ENCODE measurements around the gene TMIE.

The TMIE gene

GRCh38 chr3:46708401-46709156 is 7.4 kb downstream of the TMIE start:
- DNase-seq (ENCODE audit: low read depth, low spot score) = no peak

GRCh38 chr3:46709157-46709654 is 8.0 kb downstream of the TMIE start:
- no peak for DNase-seq (ENCODE audit: low read depth, low spot score)

- DNase-seq (ENCODE audit: low read depth, low spot score) = no peak
These were observed 8.5 kb downstream of the TMIE start for GRCh38 chr3:46709721-46710120.

GRCh38 chr3:46710229-46710628 is 9.0 kb downstream of the TMIE start:
- no peak for DNase-seq (ENCODE audit: low read depth, low spot score)

GRCh38 chr3:46710671-46711295 is 9.6 kb downstream of the TMIE start:
- DNase-seq (ENCODE audit: low read depth, low spot score) = no peak

- no peak for DNase-seq (ENCODE audit: low read depth, low spot score)
These were observed 10.1 kb downstream of the TMIE start for GRCh38 chr3:46711305-46711704.

- no peak for DNase-seq (ENCODE audit: low read depth, low spot score)
These were observed 10.6 kb downstream of the TMIE start for GRCh38 chr3:46711760-46712159.

- no peak for DNase-seq (ENCODE audit: low read depth, low spot score)
These were observed 11.2 kb downstream of the TMIE start for GRCh38 chr3:46712191-46713049.

- no peak for DNase-seq (ENCODE audit: low read depth, low spot score)
These were observed 12.1 kb downstream of the TMIE start for GRCh38 chr3:46713050-46713897.

GRCh38 chr3:46713898-46714552 is 12.8 kb downstream of the TMIE start:
- no peak for DNase-seq (ENCODE audit: low read depth, low spot score)

- DNase-seq (ENCODE audit: low read depth, low spot score) = no peak
These were observed 13.7 kb downstream of the TMIE start for GRCh38 chr3:46714728-46715506.

- DNase-seq (ENCODE audit: low read depth, low spot score) = no peak
These were observed 14.4 kb downstream of the TMIE start for GRCh38 chr3:46715507-46716175.

- DNase-seq (ENCODE audit: low read depth, low spot score) = no peak
These were observed 15.6 kb downstream of the TMIE start for GRCh38 chr3:46716461-46717441.

- no peak for DNase-seq (ENCODE audit: low read depth, low spot score)
These were observed 16.4 kb downstream of the TMIE start, which contains the start of gene PRSS50 for GRCh38 chr3:46717447-46718231. Gene PRSS50, minus strand, starts transcription at chr3:46717869. Its CDS starts 45 bp downstream, at chr3:46717824.

GRCh38 chr3:46719044-46719565 is 17.9 kb downstream of the TMIE start:
- no peak for DNase-seq (ENCODE audit: low read depth, low spot score)

- DNase-seq (ENCODE audit: low read depth, low spot score) = no peak
These were observed 18.6 kb downstream of the TMIE start for GRCh38 chr3:46719735-46720271.

GRCh38 chr3:46721009-46721408 is 19.8 kb downstream of the TMIE start:
- DNase-seq (ENCODE audit: low read depth, low spot score) = no peak

Data from activated CD4-positive, CD25-positive, alpha-beta regulatory T cell treated with anti-CD3 and anti-CD28 coated beads, Interleukin-2, amount 50 U/mL, for 16 hours (primary cell).